ENCODE measurements around the gene HRH3. TPM values are rescaled to one million over a fixed set of nuclear protein-coding genes. Genes with fewer than 3 reads are reported as not detected.

Gene HRH3
- total and polyA plus RNA-seq, 3 experiments from 2014 or later = not detected

GRCh38 chr20:62248890-62249560 lies 28.9 kb upstream of the HRH3 start:
- ChIA-PET POLR2A (no interaction called here), CTCF (no interaction called here)
- Mint-ChIP-seq H3K27me3 (no peaks in the 10 kb centered on the region), H3K4me3 (no peak overlapping the region), H3K36me3 (peaks cover 0 to 31% (median 2%) of the 10 kb centered on the region in 3 donors), H3K4me1 (peaks cover 24 to 66% (median 43%) of the 10 kb centered on the region in 3 donors), H3K27ac (peak overlapping the region in 1 of 8 donors; percentile 75), H3K9me3 (no peaks in the 10 kb centered on the region)
- H3K27me3 ChIP-seq (ENCODE audit: insufficient read depth, low read length, poor library complexity, severe bottlenecking) = no peaks in the 10 kb centered on the region
- DNase-seq = no peak
- H3K4me1 ChIP-seq (ENCODE audit: insufficient read depth, low read length) = no peaks in the 10 kb centered on the region
- no peaks in the 10 kb centered on the region for H3K36me3 ChIP-seq (ENCODE audit: insufficient read depth, low read length)
- H3K4me3 ChIP-seq (ENCODE audit: low read length) = no peak overlapping the region
- no peak overlapping the region for H3K27ac ChIP-seq (ENCODE audit: low read depth, low read length)
- H3K9me3 ChIP-seq (ENCODE audit: low read length) = no peaks in the 10 kb centered on the region

- no peak overlapping the region for H3K27ac Mint-ChIP-seq
- POLR2A ChIA-PET = interaction anchor here (0.6 kb wide), 1 partner anchor 8 kb away, joined by 4 read pairs; no protein-coding TSS in a partner anchor
Measured at GRCh38 chr20:62246872-62247652, 27.0 kb upstream of the HRH3 start.

GRCh38 chr20:62246431-62246830 lies 26.4 kb upstream of the HRH3 start:
- CTCF ChIA-PET = no interaction called here
- Mint-ChIP-seq H3K27me3 (no peaks in the 10 kb centered on the region), H3K4me3 (no peak overlapping the region), H3K4me1 (peaks cover 29 to 67% (median 46%) of the 10 kb centered on the region in 3 donors), H3K27ac (peak overlapping the region in 1 of 8 donors; percentile 51), H3K9me3 (no peaks in the 10 kb centered on the region), H3K36me3 (peaks cover 0 to 41% (median 0%) of the 10 kb centered on the region in 3 donors)
- no peaks in the 10 kb centered on the region for H3K9me3 ChIP-seq (ENCODE audit: low read length)
- no peak for DNase-seq
- H3K4me3 ChIP-seq (ENCODE audit: low read length) = no peak overlapping the region
- POLR2A ChIA-PET = interaction anchor here (0.6 kb wide), 1 partner anchor 8 kb away, joined by 4 read pairs; no protein-coding TSS in a partner anchor
- H3K27me3 ChIP-seq (ENCODE audit: insufficient read depth, low read length, poor library complexity, severe bottlenecking) = no peaks in the 10 kb centered on the region
- no peak overlapping the region for H3K27ac ChIP-seq (ENCODE audit: low read depth, low read length)
- H3K4me1 ChIP-seq (ENCODE audit: insufficient read depth, low read length) = no peaks in the 10 kb centered on the region
- no peaks in the 10 kb centered on the region for H3K36me3 ChIP-seq (ENCODE audit: insufficient read depth, low read length)

More at GRCh38 chr20:62246872-62247652, 27.0 kb upstream of the HRH3 start:
- no peak for DNase-seq
- Mint-ChIP-seq H3K36me3 (peaks cover 0 to 35% (median 0%) of the 10 kb centered on the region in 3 donors), H3K4me1 (peaks cover 23 to 63% (median 40%) of the 10 kb centered on the region in 3 donors), H3K9me3 (no peaks in the 10 kb centered on the region), H3K27me3 (no peaks in the 10 kb centered on the region), H3K4me3 (peak overlapping the region in 1 of 7 donors; percentile 24)
- CTCF ChIA-PET = no interaction called here
- Histone ChIP-seq H3K27me3 (ENCODE audit: insufficient read depth, low read length, poor library complexity, severe bottlenecking) (no peaks in the 10 kb centered on the region), H3K4me3 (ENCODE audit: low read length) (no peak overlapping the region), H3K9me3 (ENCODE audit: low read length) (no peaks in the 10 kb centered on the region), H3K4me1 (ENCODE audit: insufficient read depth, low read length) (no peaks in the 10 kb centered on the region), H3K27ac (ENCODE audit: low read depth, low read length) (no peak overlapping the region), H3K36me3 (ENCODE audit: insufficient read depth, low read length) (no peaks in the 10 kb centered on the region)

GRCh38 chr20:62245911-62246280 lies 25.8 kb upstream of the HRH3 start:
- H3K9me3 ChIP-seq (ENCODE audit: low read length) = no peaks in the 10 kb centered on the region
- Mint-ChIP-seq H3K36me3 (peaks cover 0 to 45% (median 0%) of the 10 kb centered on the region in 3 donors), H3K27me3 (no peaks in the 10 kb centered on the region), H3K27ac (peak overlapping the region in 1 of 8 donors; percentile 51), H3K4me3 (no peak overlapping the region), H3K4me1 (peaks cover 32 to 72% (median 51%) of the 10 kb centered on the region in 3 donors), H3K9me3 (no peaks in the 10 kb centered on the region)
- CTCF ChIA-PET = no interaction called here
- H3K27ac ChIP-seq (ENCODE audit: low read depth, low read length) = no peak overlapping the region
- no peaks in the 10 kb centered on the region for H3K4me1 ChIP-seq (ENCODE audit: insufficient read depth, low read length)
- H3K36me3 ChIP-seq (ENCODE audit: insufficient read depth, low read length) = no peaks in the 10 kb centered on the region
- POLR2A ChIA-PET = no interaction called here
- DNase-seq = no peak
- H3K4me3 ChIP-seq (ENCODE audit: low read length) = no peak overlapping the region
- H3K27me3 ChIP-seq (ENCODE audit: insufficient read depth, low read length, poor library complexity, severe bottlenecking) = no peaks in the 10 kb centered on the region

- no peak for DNase-seq
- H3K4me3 Mint-ChIP-seq = peak overlapping the region in 2 of 7 donors; percentile 5 to 23
- no peaks in the 10 kb centered on the region for H3K9me3 Mint-ChIP-seq
- POLR2A ChIA-PET = no interaction called here
- peaks cover 35 to 75% (median 55%) of the 10 kb centered on the region in 3 donors for H3K4me1 Mint-ChIP-seq
- H3K36me3 Mint-ChIP-seq = peaks cover 0 to 49% (median 0%) of the 10 kb centered on the region in 3 donors
- H3K27me3 Mint-ChIP-seq = no peaks in the 10 kb centered on the region
- Histone ChIP-seq H3K9me3 (ENCODE audit: low read length) (no peaks in the 10 kb centered on the region), H3K27me3 (ENCODE audit: insufficient read depth, low read length, poor library complexity, severe bottlenecking) (no peaks in the 10 kb centered on the region), H3K36me3 (ENCODE audit: insufficient read depth, low read length) (no peaks in the 10 kb centered on the region), H3K27ac (ENCODE audit: low read depth, low read length) (no peak overlapping the region), H3K4me3 (ENCODE audit: low read length) (no peak overlapping the region), H3K4me1 (ENCODE audit: insufficient read depth, low read length) (peaks cover 10% of the 10 kb centered on the region)
- CTCF ChIA-PET = no interaction called here
- H3K27ac Mint-ChIP-seq = peak overlapping the region in 2 of 8 donors; percentile 17 to 54
Measured at GRCh38 chr20:62244644-62245108, 24.6 kb upstream of the HRH3 start.

GRCh38 chr20:62243906-62244515 lies 23.9 kb upstream of the HRH3 start:
- no peaks in the 10 kb centered on the region for H3K27me3 ChIP-seq (ENCODE audit: insufficient read depth, low read length, poor library complexity, severe bottlenecking)
- Mint-ChIP-seq H3K36me3 (peaks cover 0 to 51% (median 0%) of the 10 kb centered on the region in 3 donors), H3K27ac (peak overlapping the region in 2 of 8 donors; percentile 17 to 38), H3K27me3 (no peaks in the 10 kb centered on the region), H3K4me3 (peak overlapping the region in 1 of 7 donors; percentile 23), H3K4me1 (peaks cover 35 to 80% (median 62%) of the 10 kb centered on the region in 3 donors), H3K9me3 (no peaks in the 10 kb centered on the region)
- no peak overlapping the region for H3K4me3 ChIP-seq (ENCODE audit: low read length)
- ChIA-PET CTCF (no interaction called here), POLR2A (no interaction called here)
- DNase-seq = no peak
- H3K9me3 ChIP-seq (ENCODE audit: low read length) = no peaks in the 10 kb centered on the region
- peaks cover 16% of the 10 kb centered on the region for H3K4me1 ChIP-seq (ENCODE audit: insufficient read depth, low read length)
- no peak overlapping the region for H3K27ac ChIP-seq (ENCODE audit: low read depth, low read length)
- no peaks in the 10 kb centered on the region for H3K36me3 ChIP-seq (ENCODE audit: insufficient read depth, low read length)

GRCh38 chr20:62243106-62243505 lies 23.0 kb upstream of the HRH3 start:
- no peak overlapping the region for H3K4me3 Mint-ChIP-seq
- POLR2A ChIA-PET = no interaction called here
- H3K36me3 Mint-ChIP-seq = peaks cover 0 to 50% (median 0%) of the 10 kb centered on the region in 3 donors
- CTCF ChIA-PET = no interaction called here
- Histone ChIP-seq H3K4me1 (ENCODE audit: insufficient read depth, low read length) (peaks cover 18% of the 10 kb centered on the region), H3K36me3 (ENCODE audit: insufficient read depth, low read length) (no peaks in the 10 kb centered on the region), H3K9me3 (ENCODE audit: low read length) (no peaks in the 10 kb centered on the region), H3K4me3 (ENCODE audit: low read length) (no peak overlapping the region), H3K27me3 (ENCODE audit: insufficient read depth, low read length, poor library complexity, severe bottlenecking) (no peaks in the 10 kb centered on the region), H3K27ac (ENCODE audit: low read depth, low read length) (no peak overlapping the region)
- no peak for DNase-seq
- peak overlapping the region in 1 of 8 donors; percentile 72 for H3K27ac Mint-ChIP-seq
- peaks cover 35 to 77% (median 63%) of the 10 kb centered on the region in 3 donors for H3K4me1 Mint-ChIP-seq
- no peaks in the 10 kb centered on the region for H3K27me3 Mint-ChIP-seq
- H3K9me3 Mint-ChIP-seq = no peaks in the 10 kb centered on the region
